ENCODE measurements around the gene GPR143.

DNA sequence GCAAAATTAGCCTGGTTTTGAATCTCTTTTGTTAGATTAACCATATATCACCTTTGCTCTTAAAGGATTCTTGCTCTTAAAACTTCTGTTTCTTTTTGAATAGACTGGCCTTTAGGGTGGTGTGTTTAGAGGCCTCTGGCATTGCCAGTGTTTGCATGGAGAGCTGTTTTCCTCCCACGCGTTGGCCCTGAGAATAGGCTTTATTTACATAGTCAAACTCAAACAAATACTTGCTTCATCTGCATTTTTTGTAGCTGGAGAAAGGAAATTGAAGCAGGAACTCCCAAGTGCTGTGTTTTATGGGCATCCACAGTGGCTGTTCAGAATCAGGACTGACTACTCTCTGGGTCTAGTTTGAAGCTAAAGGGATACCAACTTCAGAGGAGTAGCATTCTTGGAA lies 23.3 kb upstream of the GPR143 start:
- TF ChIP-seq, protein P1, sequence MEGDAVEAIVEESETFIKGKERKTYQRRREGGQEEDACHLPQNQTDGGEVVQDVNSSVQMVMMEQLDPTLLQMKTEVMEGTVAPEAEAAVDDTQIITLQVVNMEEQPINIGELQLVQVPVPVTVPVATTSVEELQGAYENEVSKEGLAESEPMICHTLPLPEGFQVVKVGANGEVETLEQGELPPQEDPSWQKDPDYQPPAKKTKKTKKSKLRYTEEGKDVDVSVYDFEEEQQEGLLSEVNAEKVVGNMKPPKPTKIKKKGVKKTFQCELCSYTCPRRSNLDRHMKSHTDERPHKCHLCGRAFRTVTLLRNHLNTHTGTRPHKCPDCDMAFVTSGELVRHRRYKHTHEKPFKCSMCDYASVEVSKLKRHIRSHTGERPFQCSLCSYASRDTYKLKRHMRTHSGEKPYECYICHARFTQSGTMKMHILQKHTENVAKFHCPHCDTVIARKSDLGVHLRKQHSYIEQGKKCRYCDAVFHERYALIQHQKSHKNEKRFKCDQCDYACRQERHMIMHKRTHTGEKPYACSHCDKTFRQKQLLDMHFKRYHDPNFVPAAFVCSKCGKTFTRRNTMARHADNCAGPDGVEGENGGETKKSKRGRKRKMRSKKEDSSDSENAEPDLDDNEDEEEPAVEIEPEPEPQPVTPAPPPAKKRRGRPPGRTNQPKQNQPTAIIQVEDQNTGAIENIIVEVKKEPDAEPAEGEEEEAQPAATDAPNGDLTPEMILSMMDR (IDR thresholded peaks at IDR 0.05) = no peak
- TF ChIP-seq EP300 (IDR thresholded peaks at IDR 0.05) (no peak), POLR2A (IDR thresholded peaks at IDR 0.05) (no peak)
